ENCODE measurements around the gene TVP23C. TPM values are rescaled to one million over a fixed set of nuclear protein-coding genes. Genes with fewer than 3 reads are reported as not detected.

The TVP23C gene
- total RNA-seq, result 2.7 and 5.8 TPM in 2 replicates

DNA sequence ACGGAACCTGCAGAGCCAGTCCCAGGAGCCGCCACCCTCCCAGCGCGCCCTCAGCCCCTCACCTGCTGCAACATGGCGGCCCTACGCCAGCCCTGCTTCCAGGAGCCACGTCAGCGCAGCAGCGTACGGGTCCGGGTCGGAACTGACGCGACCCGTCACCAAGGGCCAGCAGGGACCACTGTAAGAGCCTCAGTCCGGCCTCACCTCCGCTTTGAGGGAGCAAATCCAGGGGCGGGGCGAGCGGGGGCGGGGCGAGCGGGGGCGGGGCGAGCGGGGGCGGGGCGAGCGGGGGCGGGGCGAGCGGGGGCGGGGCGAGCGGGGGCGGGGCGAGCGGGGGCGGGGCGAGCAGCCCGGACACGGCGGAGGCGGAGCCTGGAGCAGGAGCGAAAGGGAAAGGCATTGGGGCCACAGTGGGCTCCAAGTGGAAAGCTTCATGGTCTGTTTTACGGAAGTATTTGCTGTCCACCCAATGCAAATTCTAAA lies at the start of gene TVP23C:
TVP23C (minus strand) TSS at position 109 of the 483 bp plus-strand sequence; CDS start at position 74, 35 bp downstream.

DNA sequence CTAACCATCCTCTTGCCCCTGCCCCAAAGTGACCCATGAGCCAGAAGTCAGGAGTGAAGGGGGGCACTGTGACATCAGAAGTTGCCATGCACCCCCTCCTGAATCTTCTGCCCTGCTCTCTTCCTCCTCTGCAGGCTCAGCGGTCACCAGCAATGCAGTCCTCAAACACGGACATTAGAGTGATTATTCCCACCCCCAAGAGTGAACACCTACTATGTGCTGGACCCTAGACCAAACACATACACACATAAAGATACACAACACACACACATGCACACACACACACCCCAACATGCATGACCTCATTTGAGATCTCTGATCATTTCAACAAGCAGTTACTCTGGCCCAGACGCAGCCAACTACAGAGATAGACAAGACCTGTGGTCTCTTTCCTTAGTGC lies 95.7 kb downstream of the TVP23C start, which contains the start of gene CDRT4:
CDRT4 (minus strand) TSS at position 30 of the 400 bp plus-strand sequence. CDS start 27,383 bp downstream, outside the sequence.

Other genes with a start within 250 kb of the TVP23C start
- gene TEKT3, start 221.9 kb downstream of the TVP23C start, total RNA-seq, result not detected in 2 replicates
- 1.1 and 4.2 TPM in 2 replicates for gene CDRT4, start 95.9 kb downstream of the TVP23C start, total RNA-seq
- 0.08 and 0.53 TPM in 2 replicates for gene FBXW10B, start 56.2 kb upstream of the TVP23C start, total RNA-seq
- 36.9 and 49.8 TPM in 2 replicates for gene TRIM16, start 120.8 kb upstream of the TVP23C start, total RNA-seq
- 31.2 and 44.0 TPM in 2 replicates for gene ZNF286A, start 136.3 kb upstream of the TVP23C start, total RNA-seq
- gene TBC1D26, start 168.8 kb upstream of the TVP23C start, total RNA-seq, result not detected in 2 replicates

All from hair follicular keratinocyte (primary cell).